ENCODE measurements around the gene RGS2.

DNA sequence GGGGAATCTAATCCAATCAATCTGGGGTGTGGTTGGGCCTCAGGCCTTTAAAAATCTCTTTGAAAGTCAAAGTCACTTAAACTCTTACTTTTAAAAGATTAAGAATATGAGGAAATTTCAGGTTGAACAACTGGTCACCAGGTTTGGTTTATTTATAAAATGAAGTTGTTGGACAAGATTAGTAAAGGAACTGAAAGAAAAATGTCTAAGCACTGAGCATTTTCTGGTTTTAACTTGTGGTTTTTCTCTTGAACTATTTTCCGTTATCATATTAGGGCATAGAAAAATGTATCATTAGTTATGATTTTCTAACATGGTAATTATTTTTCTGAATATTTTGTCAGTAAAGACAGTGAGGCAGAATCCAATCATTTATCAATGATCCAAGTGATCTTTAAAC lies 49.6 kb downstream of the RGS2 start:
- TF ChIP-seq, protein P1, sequence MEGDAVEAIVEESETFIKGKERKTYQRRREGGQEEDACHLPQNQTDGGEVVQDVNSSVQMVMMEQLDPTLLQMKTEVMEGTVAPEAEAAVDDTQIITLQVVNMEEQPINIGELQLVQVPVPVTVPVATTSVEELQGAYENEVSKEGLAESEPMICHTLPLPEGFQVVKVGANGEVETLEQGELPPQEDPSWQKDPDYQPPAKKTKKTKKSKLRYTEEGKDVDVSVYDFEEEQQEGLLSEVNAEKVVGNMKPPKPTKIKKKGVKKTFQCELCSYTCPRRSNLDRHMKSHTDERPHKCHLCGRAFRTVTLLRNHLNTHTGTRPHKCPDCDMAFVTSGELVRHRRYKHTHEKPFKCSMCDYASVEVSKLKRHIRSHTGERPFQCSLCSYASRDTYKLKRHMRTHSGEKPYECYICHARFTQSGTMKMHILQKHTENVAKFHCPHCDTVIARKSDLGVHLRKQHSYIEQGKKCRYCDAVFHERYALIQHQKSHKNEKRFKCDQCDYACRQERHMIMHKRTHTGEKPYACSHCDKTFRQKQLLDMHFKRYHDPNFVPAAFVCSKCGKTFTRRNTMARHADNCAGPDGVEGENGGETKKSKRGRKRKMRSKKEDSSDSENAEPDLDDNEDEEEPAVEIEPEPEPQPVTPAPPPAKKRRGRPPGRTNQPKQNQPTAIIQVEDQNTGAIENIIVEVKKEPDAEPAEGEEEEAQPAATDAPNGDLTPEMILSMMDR (IDR thresholded peaks at IDR 0.05) = no peak
- no peak for TF ChIP-seq POLR2A (IDR thresholded peaks at IDR 0.05)
